HG02870 (cell line): ENCODE data around the gene HBA2.
"Not testable (repeated sequence)": the region's sequence is repeated elsewhere in the genome, so short reads cannot be mapped to it uniquely, and the experiment has no call there.

Experiments used
- ATAC-seq: cut with Tn5 transposase; IDR thresholded peaks from one replicate; pipeline ENCODE4 v1.9.1; 2021; ENCODE audit warnings: mild to moderate bottlenecking, moderate library complexity; ENCODE audit not compliant: unreplicated experiment

The HBA2 gene

DNA sequence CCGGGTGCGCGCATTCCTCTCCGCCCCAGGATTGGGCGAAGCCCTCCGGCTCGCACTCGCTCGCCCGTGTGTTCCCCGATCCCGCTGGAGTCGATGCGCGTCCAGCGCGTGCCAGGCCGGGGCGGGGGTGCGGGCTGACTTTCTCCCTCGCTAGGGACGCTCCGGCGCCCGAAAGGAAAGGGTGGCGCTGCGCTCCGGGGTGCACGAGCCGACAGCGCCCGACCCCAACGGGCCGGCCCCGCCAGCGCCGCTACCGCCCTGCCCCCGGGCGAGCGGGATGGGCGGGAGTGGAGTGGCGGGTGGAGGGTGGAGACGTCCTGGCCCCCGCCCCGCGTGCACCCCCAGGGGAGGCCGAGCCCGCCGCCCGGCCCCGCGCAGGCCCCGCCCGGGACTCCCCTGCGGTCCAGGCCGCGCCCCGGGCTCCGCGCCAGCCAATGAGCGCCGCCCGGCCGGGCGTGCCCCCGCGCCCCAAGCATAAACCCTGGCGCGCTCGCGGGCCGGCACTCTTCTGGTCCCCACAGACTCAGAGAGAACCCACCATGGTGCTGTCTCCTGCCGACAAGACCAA lies at the start of gene HBA2:
TSS of gene HBA2 (plus strand) at position 503 of the 568 bp plus-strand sequence. CDS start at position 540, 37 bp downstream.
- not testable (repeated sequence) for ATAC-seq

DNA sequence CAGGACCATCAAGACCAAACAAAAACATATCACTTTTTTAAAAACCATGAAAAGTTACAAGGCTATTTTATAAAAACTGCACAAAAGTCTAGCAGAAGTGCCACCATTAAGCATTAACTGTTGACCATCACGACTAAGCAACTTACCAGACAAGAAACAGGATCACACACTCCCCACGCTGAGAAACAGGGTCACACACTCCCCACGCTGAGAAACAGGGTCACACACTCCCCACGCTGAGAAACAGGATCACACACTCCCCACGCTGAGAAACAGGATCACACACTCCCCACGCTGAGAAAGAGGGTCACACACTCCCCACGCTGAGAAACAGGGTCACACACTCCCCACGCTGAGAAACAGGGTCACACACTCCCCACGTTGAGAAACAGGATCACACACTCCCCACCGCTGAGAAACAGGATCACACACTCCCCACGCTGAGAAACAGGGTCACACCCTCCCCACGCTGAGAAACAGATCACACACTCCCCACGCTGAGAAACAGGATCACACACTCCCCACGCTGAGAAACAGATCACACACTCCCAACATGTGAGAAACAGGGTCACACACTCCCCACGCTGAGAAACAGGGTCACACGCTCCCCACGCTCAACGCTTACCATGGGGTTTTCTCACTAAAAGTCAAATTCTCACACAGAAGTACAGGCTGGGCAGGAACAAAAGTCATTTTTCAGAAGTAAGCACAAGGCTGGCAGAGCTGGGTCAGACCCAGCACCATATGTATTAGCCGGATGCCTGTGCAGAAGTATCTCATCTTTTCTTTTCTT lies 48.9 kb upstream of the HBA2 start:
- not testable (repeated sequence) for ATAC-seq

DNA sequence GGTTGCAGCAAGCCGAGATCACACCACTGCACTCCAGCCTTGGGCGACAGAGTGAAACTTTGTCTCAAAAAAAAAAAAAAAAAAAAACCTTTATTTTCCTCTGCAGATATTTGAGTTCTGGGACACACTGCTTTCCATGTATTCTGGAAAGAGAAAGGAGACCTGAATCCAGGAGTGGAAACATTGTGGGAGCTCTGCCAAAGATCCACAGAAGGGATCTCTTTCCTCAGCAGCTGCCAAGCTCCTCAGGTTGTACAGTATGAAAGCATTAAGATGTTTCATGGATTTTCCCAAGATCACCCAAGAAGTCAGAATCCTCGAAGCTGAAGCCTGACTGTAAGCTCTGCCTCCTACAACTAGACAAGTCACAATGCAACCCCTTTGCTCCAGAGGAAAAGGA lies 47.7 kb upstream of the HBA2 start:
- no peak for ATAC-seq

DNA sequence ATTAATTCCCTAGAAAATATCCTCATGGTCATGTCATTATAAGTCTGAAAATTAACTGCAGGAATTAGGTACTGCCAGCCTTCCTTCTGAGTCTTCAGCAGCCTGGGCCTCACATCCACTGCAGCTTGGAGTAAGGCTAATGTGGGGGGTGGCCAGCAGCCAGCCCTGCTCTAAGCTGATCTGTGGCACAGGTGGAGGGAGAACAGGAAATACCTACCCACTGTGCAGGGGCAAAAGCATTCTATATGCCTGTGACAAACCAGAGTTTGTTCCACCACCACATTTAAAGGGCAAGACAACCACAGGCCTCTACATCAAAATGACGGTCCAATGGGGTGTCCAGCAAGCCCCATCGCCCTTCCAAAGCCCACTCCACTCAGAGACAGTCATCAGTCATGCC lies 43.6 kb upstream of the HBA2 start:
- no peak for ATAC-seq

DNA sequence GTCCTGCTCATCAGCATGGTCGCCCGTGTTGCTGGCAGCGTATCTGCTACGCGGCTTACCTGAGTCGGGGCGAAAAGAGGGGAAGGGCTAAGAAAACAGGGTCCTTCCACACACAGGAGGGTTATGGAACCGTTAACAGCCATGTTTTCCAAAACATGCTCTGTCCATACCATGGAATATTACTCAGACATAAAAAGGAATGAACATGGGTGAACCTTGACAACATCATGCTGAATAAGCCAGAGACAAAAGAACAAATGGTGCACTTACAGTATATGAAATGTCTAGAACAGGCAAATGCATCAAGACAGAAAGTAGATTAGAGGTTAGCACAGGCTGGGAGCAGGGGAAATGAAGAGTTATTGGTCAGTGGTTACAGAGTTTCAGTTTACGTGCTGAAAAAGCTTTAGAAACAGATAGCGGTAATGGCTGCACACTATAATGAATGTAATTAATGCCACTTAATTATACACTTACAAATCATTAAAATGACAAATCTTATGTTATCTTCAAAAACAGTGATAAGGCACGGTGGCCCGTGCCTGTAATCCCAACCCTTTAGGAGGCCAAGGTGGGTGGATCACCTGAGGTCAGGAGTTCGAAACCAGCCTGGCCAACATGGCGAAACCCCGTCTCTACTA lies 42.0 kb upstream of the HBA2 start:
- no peak for ATAC-seq

DNA sequence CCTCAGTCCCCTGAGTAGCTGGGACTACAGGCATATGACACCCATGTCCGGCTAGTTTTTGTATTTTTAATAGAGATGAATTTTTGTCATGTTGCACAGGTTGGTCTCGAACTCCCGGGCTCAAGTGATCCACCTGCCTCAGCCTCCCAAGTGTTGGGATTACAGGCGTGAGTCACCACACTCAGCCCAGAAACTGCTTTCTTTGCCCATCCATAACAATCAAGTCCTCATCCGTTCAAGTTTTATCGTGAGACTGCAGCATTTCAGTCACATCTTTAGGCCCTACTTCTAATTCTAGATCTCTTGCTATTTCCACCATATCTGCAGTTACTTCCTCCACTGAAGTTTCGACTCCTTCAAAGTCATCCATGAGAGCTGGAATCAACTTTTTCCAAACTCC lies 40.6 kb upstream of the HBA2 start:
- ATAC-seq: no peak

DNA sequence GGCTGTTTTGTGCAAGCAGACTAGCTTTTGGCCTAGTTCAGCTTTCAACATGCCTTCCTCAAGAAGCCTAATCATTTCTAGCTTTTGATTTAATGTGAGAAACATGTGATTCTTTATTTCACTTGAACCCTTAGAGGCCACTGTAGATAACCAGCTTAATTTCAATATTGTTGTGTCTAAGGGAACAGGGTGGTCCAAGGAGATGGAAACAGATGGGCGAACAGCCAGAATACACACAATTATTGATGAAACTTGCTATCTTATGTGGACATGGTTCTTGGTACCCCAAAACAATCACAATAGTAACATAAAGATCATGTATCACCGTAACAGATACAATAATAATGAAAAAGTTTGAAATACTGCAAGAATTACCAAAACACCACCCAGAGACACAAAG lies 39.0 kb upstream of the HBA2 start:
- ATAC-seq: no peak

DNA sequence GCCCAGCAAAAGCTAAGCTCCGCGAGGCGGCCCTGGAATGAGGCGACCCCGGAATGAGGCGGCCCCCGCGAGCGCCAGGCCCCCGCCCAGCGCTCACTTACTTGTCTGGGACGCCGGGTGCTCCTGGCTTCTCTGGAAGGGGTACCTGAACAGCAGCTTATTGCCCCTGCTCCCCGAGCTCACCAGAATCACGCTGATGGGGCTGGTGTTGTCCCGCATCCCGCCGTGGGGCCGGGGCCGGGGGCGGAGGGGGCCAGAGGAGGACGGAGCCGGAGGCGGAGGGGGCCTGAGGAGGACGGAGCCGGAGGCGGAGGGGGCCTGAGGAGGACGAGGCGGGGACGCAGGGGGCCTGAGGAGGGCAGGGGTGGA lies 34.6 kb upstream of the HBA2 start:
- no peak for ATAC-seq

DNA sequence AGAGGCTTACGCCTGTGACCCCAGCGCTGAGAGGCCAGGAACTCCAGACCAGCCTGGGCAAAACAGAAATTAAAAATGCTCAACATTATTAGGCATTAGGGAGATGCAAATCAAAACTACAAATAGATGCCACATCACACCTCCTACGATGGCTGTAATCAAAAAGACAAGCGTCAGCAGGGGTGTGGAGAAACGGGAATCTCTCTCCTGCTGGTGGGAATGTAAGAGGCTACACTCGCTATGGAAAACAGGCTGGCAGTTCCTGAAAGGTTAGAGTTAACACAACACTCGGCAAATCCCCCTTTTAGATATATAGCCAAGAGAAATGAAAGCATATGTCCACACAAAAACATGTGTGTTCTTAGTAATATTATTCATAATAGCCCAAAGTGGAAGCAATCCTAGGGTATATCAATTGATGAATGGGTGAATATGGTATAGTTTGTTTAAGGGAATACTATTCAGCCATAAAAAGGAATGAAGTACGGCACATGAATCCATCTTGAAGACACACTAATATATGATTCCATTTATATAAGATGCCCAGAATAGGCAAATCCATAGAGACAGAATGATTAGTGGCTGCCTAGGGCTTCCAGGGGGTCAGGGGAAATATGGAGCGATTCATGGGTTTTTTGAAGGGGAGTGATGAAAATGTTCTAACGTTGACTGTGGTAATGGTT lies 32.4 kb upstream of the HBA2 start:
- no peak for ATAC-seq

DNA sequence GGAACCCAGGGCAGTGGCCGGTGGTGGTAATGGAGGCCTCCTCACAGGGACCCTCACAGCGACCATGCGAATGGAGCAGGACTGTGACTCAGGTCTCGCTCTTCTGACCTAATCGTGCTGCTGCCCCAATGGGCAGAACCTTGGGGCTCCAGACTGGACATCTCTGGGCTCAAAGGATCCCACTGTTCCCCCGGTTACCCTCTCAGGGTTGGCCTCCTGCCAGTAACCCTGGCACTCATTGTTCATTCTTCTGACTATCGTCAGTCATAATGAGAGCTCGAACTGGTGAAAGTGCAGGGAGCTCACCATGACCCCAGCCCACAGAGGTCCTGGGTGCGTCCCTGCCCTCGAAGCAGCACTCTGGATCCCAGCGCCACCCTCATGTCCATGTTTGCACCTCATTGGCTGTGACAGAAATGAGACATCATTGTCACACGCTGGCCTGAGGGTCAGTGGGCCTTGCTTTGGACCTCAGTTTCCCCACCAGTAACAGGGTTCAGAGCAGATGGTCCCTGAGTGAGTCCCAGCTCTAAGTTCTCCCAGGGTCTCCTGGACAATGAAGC lies 30.2 kb upstream of the HBA2 start:
- no peak for ATAC-seq

DNA sequence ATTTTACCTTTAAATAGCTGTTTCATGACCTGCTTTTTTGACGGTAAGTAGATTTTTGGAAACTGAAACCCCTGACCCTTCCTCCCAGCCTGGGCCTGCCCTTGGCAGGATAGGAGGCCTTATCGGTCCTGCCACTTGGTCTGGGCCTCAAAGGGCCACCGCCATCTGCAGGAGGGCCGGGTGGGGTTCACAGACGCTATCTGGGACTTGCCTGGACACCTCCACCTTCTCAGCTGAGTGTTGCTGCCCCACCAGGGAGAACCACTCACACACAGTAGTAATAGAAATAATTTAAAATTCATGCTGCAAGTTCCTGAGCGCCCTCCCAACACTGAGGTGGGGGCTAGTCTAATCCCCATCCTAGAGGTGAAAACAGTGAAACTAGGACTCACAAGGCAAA lies 29.6 kb upstream of the HBA2 start:
- no peak for ATAC-seq

DNA sequence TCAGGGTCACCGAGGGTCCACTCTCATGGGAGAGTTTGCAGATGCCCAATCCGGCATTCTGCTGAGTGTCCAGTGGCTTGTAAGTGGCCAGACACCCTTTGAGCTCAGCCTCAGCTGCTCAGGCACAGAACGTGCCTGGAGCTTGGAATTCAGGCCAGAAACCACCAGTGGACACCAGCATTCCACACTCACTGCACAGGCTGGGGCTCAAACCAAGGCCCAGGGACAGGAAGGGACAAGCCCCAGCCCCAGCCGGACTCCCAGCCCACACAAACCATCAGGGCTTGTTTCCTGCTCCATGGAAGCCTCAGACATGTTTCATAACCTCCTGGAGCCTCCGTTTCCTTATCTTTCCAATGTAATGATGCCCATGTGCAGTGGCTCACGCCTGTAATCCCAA lies 29.2 kb upstream of the HBA2 start:
- ATAC-seq: no peak

DNA sequence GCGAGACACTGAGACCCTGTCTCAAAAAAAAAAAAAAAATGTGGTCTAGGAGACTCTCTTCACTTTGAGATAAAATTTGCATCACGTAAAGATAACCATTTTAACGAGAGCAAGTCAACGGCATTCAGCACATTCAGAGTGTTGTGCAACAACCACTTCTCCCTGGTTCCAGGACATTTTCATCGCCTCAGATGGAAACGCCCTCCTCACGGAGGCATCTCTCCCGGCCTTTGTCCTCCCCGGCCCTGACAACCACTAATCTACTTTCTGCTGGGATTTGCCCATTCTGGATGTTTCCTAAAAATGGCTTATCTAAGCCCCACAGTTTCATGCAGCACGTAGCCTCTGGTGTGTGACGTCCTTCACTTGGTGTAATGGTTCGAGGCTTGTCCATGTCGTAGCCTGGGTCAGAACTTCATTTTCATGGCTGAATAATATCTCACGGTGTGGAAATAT lies 27.9 kb upstream of the HBA2 start:
- no peak for ATAC-seq

DNA sequence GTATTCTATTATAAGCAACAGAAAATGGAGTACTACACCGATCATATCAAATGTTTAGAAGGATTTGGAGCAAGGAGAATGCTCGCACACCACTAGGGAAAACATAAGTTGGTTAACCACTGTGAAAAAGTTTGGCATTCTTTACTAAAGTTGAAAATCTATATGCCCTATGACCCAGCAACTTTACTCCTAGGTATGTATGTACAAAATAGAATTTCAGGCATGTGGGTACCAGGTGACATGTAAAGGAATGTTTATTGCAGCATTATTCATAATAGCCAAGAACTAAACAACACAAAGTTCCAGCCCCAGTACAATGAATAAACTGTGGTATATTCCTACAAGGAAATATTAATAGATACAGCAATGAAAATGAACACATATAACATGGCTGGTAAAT lies 26.0 kb upstream of the HBA2 start:
- no peak for ATAC-seq

DNA sequence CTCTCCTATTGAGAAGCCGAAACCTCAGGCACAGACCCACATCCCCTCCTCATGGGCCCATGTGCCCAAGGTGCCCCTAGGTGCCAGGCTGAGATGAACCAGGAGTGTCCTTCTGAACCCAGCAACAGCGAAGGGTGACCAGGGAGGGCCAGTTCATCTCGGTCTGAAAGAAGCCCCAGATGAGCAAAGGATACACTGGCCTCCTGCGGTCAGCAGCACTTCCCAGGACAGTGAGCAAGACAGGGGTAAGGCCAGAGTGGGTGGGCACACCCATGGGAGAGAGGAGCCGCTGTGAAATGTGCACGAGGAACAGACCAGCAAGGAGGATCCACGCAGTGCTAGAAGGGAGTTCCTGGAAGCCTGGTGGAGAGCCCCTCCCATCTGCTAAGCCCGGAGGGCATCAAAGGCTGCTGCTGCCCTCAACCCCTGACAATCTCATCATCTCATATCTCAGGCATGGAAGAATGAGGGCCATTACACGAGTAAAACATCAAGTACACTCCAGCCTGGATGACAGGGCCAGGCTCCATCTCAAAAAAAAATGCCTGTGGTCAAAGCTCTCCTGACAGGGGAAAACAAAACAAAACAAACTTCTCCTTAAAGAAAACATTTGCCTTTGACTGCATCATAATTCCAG lies 23.5 kb upstream of the HBA2 start:
- ATAC-seq: no peak

DNA sequence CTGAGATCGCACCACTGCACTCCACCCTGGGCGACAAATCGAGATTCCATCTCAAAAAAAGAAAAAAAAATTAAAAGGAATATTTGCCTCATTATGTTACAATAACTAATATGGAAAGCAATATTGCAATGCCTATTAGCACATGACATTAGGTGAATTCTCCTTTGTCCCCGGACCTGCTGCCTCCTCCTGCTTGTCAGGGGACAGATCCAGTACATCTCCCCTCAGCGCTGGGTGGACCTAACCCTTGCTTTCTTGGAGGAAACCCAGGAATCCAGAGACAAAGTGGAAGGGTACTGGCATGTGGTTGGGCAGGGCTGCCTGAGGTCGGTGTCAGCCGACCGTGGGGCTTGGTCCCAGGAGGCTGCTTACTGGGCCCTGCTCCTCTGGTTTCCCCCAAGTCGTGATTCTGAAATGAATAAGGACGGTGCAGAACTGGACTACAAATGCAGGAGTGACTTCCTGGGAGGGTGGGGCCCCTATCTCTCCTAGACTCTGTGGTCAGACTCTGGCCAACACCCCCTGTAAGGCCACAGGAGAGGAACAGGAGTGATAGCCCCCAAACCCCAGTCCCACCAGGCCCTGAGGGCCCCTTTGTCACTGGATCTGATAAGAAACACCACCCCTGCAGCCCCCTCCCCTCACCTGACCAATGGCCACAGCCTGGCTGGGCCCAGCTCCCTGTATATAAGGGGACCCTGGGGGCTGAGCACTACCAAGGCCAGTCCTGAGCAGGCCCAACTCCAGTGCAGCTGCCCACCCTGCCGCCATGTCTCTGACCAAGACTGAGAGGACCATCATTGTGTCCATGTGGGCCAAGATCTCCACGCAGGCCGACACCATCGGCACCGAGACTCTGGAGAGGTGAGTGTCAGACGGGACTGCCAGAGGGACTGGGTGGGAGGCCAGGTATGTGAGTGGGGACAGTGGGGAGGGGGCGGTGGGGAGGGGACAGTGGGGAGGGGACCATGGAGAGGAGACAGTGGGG lies 20.2 kb upstream of the HBA2 start, which contains the start of gene HBZ:
TSS of gene HBZ (plus strand) at position 504 of the 988 bp plus-strand sequence. CDS start at position 770, 266 bp downstream.
- ATAC-seq: no peak

DNA sequence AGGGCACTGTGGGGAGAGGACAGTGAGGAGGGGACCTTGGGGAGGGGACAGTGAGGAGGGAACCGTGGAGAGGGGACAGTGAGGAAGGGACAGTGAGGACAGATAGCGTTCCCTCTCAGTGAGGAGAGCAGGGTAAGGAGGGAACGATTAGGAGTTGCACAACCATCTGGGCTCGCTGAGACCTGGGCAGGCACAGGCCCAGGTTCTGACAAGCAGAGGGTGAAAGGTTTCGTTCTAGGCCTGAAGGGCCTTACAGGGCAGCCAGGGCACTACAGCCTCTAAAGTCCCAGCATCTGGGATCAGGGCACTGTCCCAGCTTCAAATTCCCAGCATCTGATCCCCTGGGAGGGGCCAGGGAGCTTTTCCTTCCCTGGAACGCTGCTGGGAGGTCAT lies 19.6 kb upstream of the HBA2 start:
- not testable (repeated sequence) for ATAC-seq

DNA sequence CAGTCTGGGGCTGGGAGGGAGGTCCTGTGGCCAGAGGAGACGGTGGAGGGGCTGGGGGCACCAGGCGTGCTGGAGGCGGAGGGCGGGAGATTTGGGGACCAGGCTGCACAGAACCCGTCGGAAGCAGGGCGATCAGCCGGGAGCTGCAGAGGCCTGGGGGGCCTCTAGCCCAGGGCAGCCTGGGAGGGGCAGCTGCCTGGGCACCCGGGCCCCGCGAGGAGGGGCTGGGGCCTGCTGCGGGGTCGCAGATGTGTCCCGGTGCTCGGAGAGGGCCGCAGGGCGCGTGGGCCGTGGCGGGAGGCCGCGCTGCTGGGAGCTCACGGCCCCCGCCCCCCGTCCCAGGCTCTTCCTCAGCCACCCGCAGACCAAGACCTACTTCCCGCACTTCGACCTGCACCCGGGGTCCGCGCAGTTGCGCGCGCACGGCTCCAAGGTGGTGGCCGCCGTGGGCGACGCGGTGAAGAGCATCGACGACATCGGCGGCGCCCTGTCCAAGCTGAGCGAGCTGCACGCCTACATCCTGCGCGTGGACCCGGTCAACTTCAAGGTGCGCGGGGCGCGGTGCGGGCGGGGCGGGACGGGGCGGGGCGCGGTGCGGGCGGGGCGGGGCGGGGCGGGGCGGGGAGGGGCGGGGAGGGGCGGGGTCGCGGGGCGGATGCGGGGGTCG lies 19.0 kb upstream of the HBA2 start:
- not testable (repeated sequence) for ATAC-seq
